Measurements from ENCODE around the gene ZNF555. TPM values are rescaled to one million over a fixed set of nuclear protein-coding genes. Genes with fewer than 3 reads are reported as not detected.

Gene ZNF555
- total RNA-seq, 6 donors from 2014 or later: 3.3 to 7.5 (median 5.8) TPM

DNA sequence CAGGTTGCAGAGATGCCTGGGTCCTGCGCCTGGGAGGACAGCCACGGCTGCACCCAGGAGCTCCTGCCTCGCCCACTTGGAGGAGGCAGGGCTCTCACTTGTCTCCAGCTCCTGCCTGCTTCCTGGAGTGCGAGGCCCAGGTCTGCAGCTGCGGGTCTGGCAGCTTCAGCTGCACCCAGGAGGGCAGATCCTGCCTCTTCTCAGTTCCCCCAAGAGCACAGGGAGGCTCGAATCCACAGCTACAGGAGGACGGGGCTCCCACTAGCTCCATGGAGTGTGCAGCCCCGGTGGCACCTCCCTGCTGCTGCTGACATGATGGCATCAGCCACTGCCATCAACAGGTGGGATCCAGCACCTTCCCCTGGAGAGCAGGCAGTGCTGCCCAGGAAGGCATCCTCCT, 17.1 kb upstream of the ZNF555 start:
- ATAC-seq (ENCODE audit: low FRiP score in 2 of 2) (no peak), DNase-seq (peak in 1 of 2 donors; percentile 45)
- Histone ChIP-seq H3K27ac (no peak overlapping the region), H3K4me3 (no peak overlapping the region), H3K36me3 (peaks cover 0 to 31% (median 9%) of the 10 kb centered on the region in 4 donors), H3K27me3 (no peaks in the 10 kb centered on the region), H3K4me1 (peaks cover 7 to 20% (median 9%) of the 10 kb centered on the region in 4 donors), H3K9me3 (peaks cover 0 to 4% (median 0%) of the 10 kb centered on the region in 4 donors)
- TF ChIP-seq POLR2A (IDR thresholded peaks at IDR 0.05) (no peak), POLR2AphosphoS5 (IDR thresholded peaks at IDR 0.05) (no peak), EP300 (IDR thresholded peaks at IDR 0.05) (no peak)
- TF ChIP-seq, protein P1, sequence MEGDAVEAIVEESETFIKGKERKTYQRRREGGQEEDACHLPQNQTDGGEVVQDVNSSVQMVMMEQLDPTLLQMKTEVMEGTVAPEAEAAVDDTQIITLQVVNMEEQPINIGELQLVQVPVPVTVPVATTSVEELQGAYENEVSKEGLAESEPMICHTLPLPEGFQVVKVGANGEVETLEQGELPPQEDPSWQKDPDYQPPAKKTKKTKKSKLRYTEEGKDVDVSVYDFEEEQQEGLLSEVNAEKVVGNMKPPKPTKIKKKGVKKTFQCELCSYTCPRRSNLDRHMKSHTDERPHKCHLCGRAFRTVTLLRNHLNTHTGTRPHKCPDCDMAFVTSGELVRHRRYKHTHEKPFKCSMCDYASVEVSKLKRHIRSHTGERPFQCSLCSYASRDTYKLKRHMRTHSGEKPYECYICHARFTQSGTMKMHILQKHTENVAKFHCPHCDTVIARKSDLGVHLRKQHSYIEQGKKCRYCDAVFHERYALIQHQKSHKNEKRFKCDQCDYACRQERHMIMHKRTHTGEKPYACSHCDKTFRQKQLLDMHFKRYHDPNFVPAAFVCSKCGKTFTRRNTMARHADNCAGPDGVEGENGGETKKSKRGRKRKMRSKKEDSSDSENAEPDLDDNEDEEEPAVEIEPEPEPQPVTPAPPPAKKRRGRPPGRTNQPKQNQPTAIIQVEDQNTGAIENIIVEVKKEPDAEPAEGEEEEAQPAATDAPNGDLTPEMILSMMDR (IDR thresholded peaks at IDR 0.05): no peak
- WGBS, 2 donors: 75 to 100% methylated on average over 3 to 6 of the region's 8 CpGs

DNA sequence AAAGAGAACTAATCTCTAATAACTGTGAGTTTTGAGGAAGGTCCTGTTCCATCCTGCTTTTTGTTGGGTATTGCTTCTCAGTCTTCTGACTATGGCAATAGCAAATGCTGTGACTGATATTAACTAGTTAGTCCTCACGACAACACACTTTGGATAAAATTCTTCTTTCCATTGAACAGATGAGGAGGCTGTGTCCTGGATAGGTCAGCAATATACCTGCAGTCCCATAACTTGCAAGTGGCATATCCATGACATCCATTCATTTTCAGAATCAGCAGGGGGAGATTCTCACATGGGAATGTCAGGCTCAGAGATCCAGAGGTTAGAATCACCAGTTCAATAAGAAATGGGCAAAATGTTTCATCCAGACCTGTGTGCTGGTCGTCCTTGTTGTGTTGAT, 14.3 kb upstream of the ZNF555 start:
- H3K27me3 ChIP-seq: no peaks in the 10 kb centered on the region
- H3K4me3 ChIP-seq: no peak overlapping the region
- H3K36me3 ChIP-seq: peaks cover 0 to 31% (median 11%) of the 10 kb centered on the region in 4 donors
- no peak overlapping the region for H3K27ac ChIP-seq
- TF ChIP-seq, protein P1 (IDR thresholded peaks at IDR 0.05): no peak
- TF ChIP-seq POLR2A (IDR thresholded peaks at IDR 0.05): no peak
- WGBS, 2 donors: 96 to 100% methylated on average over 2 of the region's 2 CpGs
- no peak for DNase-seq
- no peak for ATAC-seq (ENCODE audit: low FRiP score in 2 of 2)
- H3K4me1 ChIP-seq: no peaks in the 10 kb centered on the region
- H3K9me3 ChIP-seq: peaks cover 0 to 29% (median 6%) of the 10 kb centered on the region in 4 donors

DNA sequence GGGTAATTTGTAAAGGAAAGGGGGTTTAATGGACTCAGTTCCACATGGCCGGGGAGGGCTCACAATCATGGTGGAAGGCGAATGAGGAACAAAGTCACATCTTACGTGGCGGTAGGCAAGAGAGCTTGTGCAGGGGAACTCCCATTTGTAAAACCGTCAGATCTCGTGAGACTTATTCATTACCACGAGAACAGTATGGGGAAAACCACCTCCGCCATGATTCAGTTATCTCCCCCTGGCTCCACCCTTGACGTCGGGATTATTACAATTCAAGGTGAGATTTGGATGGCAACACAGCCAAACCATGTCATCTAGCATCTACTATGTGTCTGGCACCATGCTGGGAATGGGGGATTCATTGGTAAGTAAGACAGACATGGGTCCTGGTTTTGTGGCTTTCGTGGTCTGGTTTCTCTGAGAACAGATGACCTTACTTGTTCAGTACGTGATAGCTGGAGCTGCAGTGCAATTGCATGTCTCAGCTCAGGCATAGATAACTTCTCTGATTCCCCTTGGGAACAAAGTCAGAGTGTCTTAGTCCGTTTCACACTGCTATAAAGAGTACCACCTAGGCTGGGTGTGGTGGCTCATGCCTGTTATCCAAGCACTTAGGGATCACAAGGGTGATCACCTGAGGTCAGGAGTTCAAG, 13.3 kb upstream of the ZNF555 start:
- H3K36me3 ChIP-seq: peaks cover 0 to 37% (median 21%) of the 10 kb centered on the region in 4 donors
- H3K27me3 ChIP-seq: no peaks in the 10 kb centered on the region
- no peak overlapping the region for H3K27ac ChIP-seq
- TF ChIP-seq, protein P1 (IDR thresholded peaks at IDR 0.05): no peak
- TF ChIP-seq POLR2A (IDR thresholded peaks at IDR 0.05) (no peak), POLR2AphosphoS5 (IDR thresholded peaks at IDR 0.05) (no peak), EP300 (IDR thresholded peaks at IDR 0.05) (no peak)
- no peak for DNase-seq
- H3K4me3 ChIP-seq: no peak overlapping the region
- H3K9me3 ChIP-seq: peaks cover 3 to 38% (median 15%) of the 10 kb centered on the region in 4 donors
- WGBS, 2 donors: 93 to 97% methylated on average over 12 to 13 of the region's 13 CpGs
- ATAC-seq (ENCODE audit: low FRiP score in 2 of 2): no peak
- H3K4me1 ChIP-seq: no peaks in the 10 kb centered on the region

DNA sequence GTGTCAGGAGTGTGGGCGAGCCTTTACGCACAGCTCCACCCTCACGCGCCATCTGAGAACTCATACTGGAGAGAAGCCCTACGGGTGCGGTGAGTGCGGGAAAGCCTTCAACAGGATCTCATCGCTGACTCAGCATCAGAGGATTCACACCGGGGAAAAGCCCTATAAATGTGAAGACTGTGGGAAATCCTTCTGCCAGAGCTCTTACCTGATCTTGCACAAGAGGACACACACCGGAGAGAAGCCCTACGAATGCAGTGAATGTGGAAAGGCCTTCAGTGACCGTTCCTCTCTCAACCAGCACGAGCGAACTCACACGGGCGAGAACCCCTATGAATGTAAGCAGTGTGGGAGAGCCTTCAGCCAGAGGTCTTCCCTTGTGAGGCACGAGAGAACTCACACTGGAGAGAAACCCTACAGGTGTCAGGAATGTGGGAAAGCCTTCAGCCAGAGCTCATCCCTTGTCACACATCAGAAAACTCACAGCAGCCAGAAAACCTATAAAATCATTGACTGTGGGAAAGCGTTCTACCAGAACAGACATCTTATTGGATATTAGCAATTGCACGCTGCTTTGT, 6.9 kb upstream of the ZNF555 start:
- H3K36me3 ChIP-seq: peaks cover 0 to 35% (median 27%) of the 10 kb centered on the region in 4 donors
- H3K9me3 ChIP-seq: peaks cover 25 to 88% (median 63%) of the 10 kb centered on the region in 4 donors
- no peak overlapping the region for H3K27ac ChIP-seq
- no peaks in the 10 kb centered on the region for H3K4me1 ChIP-seq
- H3K27me3 ChIP-seq: no peaks in the 10 kb centered on the region
- no peak for ATAC-seq (ENCODE audit: low FRiP score in 2 of 2)
- no peak for DNase-seq
- H3K4me3 ChIP-seq: no peak overlapping the region
- TF ChIP-seq POLR2A (IDR thresholded peaks at IDR 0.05) (no peak), POLR2AphosphoS5 (IDR thresholded peaks at IDR 0.05) (no peak), EP300 (IDR thresholded peaks at IDR 0.05) (no peak)
- WGBS, 2 donors: 93 to 97% methylated on average over 19 of the region's 19 CpGs

DNA sequence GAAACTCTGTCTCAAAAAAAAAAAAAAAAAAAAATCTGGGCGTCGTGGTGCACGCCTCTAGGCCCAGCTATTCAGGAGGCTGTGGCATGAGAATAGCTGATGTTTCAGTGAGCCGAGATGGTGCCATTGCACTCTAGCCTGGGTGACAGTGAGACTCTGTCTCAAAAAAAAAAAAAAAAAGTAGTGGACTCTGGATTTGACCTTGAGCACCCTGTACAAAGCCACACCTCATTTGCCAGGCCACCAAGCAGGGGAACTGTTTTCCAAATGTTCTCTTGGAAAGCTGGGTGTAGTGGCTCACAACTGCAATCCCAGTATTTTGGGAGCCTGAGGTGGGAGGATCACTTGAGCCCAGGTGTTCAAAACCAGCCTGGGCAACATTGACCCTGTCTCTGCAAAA, 3.8 kb upstream of the ZNF555 start:
- peaks cover 5 to 14% (median 10%) of the 10 kb centered on the region in 4 donors for H3K4me1 ChIP-seq
- no peak for ATAC-seq (ENCODE audit: low FRiP score in 2 of 2)
- no peak for DNase-seq
- TF ChIP-seq POLR2A (IDR thresholded peaks at IDR 0.05) (no peak), EP300 (IDR thresholded peaks at IDR 0.05) (no peak)
- TF ChIP-seq, protein P1 (IDR thresholded peaks at IDR 0.05): no peak
- H3K36me3 ChIP-seq: peaks cover 0 to 32% (median 21%) of the 10 kb centered on the region in 4 donors
- H3K9me3 ChIP-seq: peaks cover 23 to 61% (median 53%) of the 10 kb centered on the region in 4 donors
- H3K27ac ChIP-seq: no peak overlapping the region
- 86 to 95% methylated on average over 4 of the region's 4 CpGs for WGBS, 2 donors
- H3K4me3 ChIP-seq: no peak overlapping the region
- H3K27me3 ChIP-seq: no peaks in the 10 kb centered on the region

Data from upper lobe of left lung (tissue), 6 donors.